Head of caudate nucleus (tissue), 42 donors: Measurements from ENCODE around the gene LDB2.
"Not testable (repeated sequence)": the region's sequence is repeated elsewhere in the genome, so short reads cannot be mapped to it uniquely, and the experiment has no call there.

ENCODE experiments used
- DNase-seq, 42 donors: peaks; one replicate each; pipeline versions ENCODE4 v3.0.0 to v3.0.0-alpha.2; 2020 to 2021; ENCODE audit warnings: mixed read lengths in 7 of 42
- intact Hi-C: fragments of 100-400 bp; cut with DNase I; formaldehyde crosslinking; loops from one replicate; pipeline ENCODE4 v1.15.0; 2022

The LDB2 gene

DNA sequence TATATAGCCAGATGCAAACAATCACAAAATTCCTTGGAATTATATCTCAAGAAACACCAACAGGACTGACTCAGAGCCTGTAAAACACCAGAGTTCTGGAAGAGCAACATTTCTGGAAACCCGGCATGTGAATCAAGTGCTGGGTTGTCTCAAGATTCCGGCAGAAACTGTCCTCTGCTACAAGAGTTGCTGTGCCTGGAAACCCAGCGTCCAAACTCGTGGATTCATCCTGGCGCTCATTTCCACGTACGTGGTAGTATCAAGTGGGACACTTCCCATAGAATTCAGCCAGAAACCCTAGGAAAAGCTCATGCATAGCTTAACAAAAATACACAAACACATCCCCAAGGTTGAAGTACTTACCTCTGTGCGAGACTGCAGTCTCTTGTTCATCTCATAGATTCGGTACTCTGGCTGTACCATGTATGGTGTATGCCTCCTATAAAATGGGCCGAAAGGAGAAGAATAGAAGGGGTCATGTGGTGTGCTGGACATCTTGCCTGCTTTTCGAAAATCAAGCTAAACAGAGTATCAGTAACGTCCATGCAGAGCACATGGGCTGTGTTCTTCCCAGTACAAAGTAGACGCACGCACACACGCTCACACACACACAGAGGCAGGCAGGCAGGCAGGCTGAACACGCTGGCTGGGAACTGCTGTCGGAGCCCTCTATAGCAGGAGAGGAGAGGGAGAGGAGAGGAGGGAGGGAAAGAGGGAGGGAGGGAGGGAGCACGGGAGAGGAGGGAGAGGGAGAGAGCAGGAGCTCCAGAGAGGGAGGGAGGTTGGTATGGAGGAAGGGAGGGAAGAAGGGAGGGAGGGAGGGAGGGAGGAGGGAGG, at the start of gene LDB2:
Gene LDB2, minus strand, starts transcription at position 655 of the 837 bp plus-strand sequence.
- DNase-seq, result peak; percentile 40 to 90 (median 70)
- intact Hi-C loops, result no loop called here

DNA sequence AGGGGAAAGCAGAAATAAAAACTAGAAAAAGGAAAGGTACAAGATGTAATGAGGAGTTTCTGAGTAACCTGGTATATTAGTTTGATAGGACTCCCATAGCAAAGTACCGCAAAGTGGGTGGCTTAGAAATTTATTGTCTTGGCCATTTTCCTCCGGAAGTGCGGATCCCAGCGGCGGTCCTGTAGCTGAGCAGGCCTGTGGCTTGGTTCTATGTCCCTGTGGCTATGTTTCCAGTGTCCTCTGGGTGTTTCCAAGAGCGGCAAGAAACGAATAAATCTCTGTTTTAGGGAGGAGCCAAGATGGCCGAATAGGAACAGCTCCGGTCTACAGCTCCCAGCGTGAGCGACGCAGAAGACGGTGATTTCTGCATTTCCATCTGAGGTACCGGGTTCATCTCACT, 44.0 kb upstream of the LDB2 start:
- no peak for DNase-seq

DNA sequence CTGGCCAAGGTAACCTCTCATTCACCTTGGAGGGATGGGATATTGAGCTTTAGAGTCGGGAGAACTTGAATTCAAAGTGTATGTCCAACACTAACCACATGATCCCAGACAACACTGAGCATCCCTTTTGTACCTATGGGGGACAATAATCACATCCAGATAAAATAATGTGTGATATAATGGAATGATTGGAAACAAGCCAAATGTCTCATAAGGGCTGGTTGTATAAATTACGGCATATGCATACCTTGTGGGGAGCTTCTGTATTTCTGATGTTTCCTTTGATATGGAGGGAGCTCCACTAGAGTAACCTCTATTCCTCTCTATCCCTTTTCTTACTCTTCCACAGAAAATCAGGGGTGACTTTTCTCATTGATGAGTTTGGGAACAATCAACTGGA, 40.7 kb upstream of the LDB2 start:
- no peak for DNase-seq
- intact Hi-C loops, result no loop called here

More for the DNA sequence above, 44.0 kb upstream of the LDB2 start:
- intact Hi-C loops, result no loop called here

- intact Hi-C loops, result no loop called here
- DNase-seq, result no peak
These were observed 40.1 kb upstream of the LDB2 start for GRCh38 chr4:16938512-16939040.

- no peak for DNase-seq
- intact Hi-C loops, result no loop called here
These were observed 33.2 kb upstream of the LDB2 start for GRCh38 chr4:16931339-16932305.

DNA sequence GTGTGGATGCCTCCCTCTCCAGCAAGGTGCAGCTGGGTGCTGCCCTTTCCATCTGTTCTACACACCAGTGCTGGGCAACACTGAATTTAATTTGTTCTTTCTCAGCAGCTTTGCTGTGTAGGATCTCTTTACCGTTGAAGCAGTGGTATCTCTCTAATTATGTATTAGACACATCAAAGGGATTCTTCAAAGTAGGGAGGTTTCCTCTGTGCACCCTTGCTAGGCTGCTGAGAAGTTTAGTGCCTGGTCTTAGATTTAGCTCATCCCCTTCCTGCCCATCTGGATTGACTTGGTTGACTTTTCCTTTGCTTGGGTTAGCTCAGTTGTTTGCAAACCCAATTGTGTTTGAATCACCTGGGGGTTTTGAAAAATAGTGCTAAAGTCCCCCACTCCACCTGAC, 27.8 kb upstream of the LDB2 start:
- DNase-seq, result no peak
- intact Hi-C loops, result no loop called here

DNA sequence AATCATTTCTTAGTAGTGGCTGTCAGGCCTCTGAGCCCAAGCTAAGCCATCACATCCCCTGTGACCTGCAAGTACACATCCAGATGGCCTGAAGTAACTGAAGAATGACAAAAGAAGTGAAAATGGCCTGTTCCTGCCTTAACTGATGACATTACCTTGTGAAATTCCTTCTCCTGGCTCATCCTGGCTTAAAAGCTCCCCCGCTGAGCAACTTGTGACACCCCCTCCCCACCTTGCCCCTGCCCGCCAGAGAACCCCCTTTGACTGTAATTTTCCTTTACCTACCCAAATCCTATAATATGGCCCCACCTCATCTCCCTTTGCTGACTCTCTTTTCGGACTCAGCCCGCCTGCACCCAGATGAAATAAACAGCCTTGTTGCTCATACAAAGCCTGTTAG, 20.3 kb upstream of the LDB2 start:
- DNase-seq, intact Hi-C loops: not testable (repeated sequence)

GRCh38 chr4:16916719-16917337, 18.4 kb upstream of the LDB2 start:
- intact Hi-C loops, result no loop called here
- DNase-seq, result peak in 8 of 42 donors; percentile 9 to 54 (median 24)

- intact Hi-C loops, result no loop called here
These were observed 17.6 kb upstream of the LDB2 start for GRCh38 chr4:16916031-16916430.

GRCh38 chr4:16914208-16914607, 15.8 kb upstream of the LDB2 start:
- intact Hi-C loops, result no loop called here

More at GRCh38 chr4:16916031-16916430, 17.6 kb upstream of the LDB2 start:
- no peak for DNase-seq

DNA sequence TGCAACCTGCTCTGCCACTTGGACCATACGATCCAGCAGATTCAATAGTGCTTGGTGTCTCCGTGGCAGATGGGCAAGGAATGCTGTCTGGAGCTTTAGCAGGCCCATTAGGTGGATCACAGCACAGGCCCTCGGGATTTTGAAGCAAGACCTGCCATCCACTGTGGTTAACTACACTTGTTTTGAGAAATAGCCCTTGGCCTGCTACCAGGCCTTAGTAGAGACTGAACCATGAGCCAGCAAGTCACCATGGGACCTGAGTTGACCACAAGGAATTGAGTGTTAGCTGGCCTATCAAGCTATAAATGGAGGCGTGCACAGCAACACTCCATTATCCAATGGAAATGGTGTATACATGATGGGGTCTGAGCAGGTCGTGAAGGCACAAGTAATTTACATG, 14.5 kb upstream of the LDB2 start:
- DNase-seq, result no peak
- intact Hi-C loops, result no loop called here

More at GRCh38 chr4:16914208-16914607, 15.8 kb upstream of the LDB2 start:
- peak in 31 of 42 donors; percentile 8 to 68 (median 41) for DNase-seq

GRCh38 chr4:16909281-16909680, 10.8 kb upstream of the LDB2 start:
- DNase-seq, result no peak

DNA sequence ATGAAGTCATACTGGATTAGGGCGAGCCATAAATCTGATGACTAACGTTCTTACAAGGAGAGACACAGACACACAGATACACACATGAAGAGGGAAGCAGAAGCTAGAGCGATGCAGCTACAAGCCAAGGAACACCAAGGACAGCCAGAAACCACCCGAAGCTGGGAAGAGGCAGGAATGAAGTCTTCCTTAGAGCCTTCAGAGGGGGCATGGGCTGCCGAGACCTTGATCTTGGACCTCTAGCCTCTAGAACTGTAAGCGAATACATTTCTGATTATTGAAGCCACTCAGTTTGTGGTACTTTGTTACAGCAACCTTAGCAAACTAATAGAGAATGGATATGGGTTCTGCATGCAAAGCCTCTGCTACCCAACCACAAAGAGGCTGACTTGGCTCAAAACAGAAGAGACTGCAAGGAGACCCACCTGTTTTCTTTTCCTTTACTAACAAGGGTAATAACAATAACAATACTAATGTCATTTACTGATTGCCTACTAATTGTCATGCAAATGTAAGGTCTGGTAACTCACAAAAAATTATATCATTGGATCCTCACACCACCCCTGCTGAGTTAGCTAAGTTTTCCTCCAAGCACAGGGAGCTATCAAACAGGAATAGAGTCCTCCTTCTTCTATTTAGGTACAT, 10.1 kb upstream of the LDB2 start:
- intact Hi-C loops, result no loop called here
- DNase-seq, result no peak

More at GRCh38 chr4:16909281-16909680, 10.8 kb upstream of the LDB2 start:
- intact Hi-C loops, result no loop called here

- DNase-seq, result no peak
- intact Hi-C loops, result no loop called here
These were observed 1.9 kb upstream of the LDB2 start for GRCh38 chr4:16900325-16900724.

- DNase-seq, result no peak
- intact Hi-C loops, result no loop called here
These were observed 1.3 kb downstream of the LDB2 start for GRCh38 chr4:16896881-16897750.

- intact Hi-C loops, result no loop called here
- DNase-seq, result no peak
These were observed 4.0 kb downstream of the LDB2 start for GRCh38 chr4:16894406-16894805.

DNA sequence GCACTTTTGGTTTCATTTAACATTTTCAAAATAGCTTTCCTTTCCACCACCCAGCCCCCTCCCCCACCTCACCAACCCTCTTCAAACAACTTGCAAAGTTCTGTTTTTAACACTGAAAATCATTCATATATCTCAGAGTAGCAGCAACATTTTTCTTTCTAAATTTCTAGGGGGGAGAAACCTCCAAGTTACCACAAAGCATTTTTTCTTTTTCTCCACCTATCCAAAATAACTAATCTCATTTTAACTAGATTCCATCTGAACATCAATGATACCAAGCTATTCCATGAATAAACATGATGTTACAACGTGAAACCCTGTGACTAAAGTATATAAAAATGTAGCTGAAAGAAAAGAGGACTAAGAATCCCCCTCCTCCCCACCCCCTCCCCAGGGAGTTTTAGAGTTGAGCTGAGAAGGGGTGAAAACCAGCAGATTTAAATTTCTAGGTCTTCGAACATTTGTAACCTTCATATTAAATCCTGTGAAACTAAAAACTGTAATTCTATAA, 5.2 kb downstream of the LDB2 start:
- intact Hi-C loops, result no loop called here
- DNase-seq, result no peak

DNA sequence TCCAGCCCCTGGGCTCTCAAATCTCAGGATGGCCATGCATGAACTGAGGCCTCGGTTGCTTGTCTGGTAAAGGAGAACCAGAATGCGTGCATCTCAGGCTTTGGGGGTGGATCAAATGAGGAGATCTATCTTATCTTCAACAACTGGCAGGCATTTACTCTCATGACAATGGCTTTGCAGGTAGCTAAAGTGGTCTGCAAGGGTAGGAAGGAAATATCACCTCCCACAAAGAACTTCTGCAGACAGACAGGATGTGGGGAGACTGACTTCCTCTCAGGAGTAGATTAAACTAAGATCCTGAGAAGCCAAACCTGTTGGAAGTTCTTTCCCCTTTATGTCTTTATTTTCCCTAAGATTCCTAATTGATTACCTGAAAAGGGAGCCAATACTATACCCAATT, 7.8 kb downstream of the LDB2 start:
- intact Hi-C loops, result no loop called here

More for the DNA sequence above, 7.8 kb downstream of the LDB2 start:
- no peak for DNase-seq
